ENCODE data around the gene ZNF512B.
"Not testable (repeated sequence)": the region's sequence is repeated elsewhere in the genome, so short reads cannot be mapped to it uniquely, and the experiment has no call there.

The ZNF512B gene

DNA sequence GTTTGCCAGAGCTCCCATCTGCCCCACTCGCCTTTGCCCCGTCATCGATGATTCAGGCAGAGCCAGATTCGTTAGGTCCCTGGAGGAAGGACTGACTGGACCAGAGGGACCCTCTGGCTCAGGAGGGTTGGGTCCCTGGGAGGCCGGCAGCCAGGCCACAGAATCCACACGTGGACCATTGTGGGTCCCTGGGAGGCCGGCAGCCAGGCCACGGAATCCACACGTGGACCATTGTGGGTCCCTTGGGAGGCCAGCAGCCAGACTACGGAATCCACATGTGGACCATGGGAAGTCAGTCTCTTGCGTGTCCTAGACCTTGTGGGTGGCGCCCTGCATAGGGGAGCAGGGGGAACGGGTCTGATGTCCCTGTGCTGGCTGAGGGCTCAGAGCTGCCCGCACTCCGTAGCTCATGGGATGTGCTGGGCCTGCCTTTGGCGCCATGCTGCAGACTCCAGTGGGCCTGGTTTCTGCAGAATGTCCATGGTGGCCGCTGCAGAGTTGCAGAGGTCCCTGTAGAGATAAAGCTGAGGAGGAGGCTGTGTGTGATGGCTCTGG is 37.0 kb downstream of the ZNF512B start:
- no peak for DNase-seq

DNA sequence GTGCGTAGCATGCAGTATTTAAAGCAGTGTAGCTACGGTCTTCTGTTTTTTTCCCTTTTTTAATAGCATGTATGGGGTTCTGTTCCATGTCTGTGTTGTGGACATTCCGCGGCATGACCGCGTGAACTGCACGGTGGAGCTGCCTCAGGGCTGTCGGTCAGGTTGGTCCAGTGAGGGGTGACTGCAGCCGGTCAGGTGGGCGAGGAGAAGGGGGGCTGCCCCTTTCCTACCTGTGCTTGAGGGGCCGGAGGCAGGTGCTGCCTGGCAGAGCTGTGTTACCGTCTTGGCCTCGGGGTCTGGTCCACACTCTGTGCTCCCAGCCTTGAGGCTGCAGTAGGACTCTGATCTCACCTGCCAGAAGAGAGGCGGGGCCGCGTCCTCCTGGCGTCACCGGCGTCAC is 38.0 kb downstream of the ZNF512B start:
- no peak for DNase-seq

DNA sequence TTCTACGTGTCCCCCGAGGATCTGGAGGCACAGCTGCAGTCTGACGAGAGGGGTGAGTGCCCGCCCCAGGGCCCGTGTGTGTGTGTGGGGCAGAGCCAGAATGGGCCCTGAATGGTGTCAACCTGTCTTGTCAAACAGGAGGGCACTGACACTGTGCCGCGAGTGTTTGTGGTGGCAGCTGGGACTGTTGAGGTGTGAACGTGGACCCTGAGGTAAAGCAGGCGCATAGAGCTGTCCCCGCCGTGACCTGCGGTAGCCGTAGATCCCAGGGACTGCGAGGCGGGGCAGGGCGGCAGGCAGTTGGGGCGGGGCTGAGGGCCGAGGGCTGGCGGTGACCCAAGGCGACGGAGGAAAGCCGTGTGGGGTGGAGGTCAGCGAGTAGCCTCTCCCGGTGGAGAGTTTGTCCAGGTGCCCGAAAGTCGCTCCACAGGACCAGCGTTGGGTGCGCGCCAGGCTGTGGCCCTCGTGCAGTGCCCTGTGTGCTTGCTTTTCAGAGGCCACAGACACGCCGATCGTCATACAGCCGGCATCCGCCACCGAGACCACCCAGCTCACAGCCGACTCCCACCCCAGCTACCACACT is 38.7 kb downstream of the ZNF512B start:
- DNase-seq = no peak

DNA sequence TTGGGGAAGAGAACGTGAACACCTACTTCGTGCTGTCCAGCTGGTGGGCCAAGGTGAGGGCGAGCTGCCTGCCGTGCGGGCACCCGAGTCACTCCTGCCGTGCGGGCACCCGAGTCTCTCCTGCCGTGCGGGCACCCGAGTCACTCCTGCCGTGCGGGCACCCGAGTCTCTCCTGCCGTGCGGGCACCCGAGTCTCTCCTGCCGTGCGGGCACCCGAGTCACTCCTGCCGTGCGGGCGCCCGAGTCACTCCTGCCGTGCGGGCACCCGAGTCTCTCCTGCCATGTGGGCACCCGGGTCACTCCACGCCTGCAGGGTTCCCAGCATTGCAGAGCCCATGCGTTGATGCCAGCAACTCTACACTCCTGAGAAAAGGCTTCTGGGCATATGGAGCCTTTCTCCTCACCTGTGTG is 40.3 kb downstream of the ZNF512B start:
- not testable (repeated sequence) for DNase-seq

DNA sequence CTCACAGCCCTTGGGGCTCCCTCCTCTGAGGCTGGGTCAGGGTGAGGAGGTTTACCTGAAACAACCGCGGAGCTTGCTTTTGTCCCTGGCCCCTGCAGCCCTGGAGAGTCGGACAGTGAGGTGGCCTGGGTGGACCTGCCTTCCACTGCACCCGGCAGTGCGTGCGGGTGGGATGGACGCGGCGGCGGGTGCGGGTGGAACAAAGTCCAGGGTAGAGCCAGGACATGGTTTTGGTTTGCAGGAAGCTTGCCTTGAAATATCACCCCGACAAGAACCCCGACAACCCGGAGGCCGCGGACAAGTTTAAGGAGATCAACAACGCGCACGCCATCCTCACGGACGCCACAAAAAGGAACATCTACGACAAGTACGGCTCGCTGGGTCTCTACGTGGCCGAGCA is 40.7 kb downstream of the ZNF512B start:
- no peak for DNase-seq

DNA sequence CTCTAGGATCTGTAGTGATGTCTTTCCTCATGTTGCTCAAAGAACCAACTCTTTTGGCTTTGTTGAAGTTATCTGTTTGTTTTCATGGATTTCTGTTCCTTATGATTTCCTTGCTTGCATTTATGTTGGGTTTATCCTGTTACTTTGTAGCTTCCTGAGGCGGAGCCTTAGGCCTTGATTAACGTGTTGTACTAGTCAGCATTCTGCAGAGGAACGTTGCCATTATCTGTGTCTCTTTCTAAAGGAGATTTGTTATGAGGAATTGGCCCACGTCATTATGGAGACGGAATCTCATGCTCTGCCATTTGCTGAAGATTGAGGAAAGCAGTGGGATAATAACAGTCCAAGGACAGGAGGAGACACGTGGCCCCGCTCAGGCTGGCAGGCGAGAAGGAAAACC is 43.4 kb downstream of the ZNF512B start:
- no peak for DNase-seq

DNA sequence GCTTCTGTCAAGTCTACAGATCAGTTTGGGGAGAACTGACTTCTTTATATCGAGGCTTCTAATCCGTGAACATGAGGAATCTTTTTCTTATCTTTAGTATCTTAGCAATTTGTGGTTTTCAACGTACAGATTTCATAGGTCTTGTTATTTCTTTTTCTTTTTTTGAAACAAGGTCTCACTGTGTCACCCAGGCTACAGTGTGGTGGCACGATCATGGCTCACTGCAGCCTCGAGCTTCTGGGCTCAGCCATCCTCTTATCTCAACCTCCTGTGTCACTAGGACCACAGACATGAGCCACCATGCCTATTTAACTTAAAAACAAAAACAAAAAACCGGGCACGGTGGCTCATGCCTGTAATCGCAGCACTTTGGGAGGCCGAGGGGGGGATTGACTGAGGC is 45.5 kb downstream of the ZNF512B start:
- no peak for DNase-seq

DNA sequence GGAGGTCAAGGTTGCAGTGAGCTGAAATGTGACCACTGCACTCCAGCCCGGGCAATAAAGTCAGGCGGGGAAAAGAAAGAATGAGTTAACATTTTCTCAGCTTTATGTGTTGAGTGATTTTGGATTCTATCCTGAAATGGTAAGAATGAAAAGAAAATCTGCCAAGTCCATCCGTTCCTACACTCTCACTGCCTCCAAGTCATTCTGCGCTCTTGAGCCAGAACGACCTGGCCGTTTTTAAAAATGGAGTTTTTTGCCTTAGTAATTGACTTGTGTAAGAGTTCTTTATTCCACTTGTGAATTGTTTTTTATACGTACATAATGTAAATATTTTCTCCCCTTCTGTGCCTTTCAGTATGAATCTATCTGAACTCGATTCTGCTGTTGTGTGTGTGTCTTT is 46.1 kb downstream of the ZNF512B start:
- no peak for DNase-seq

DNA sequence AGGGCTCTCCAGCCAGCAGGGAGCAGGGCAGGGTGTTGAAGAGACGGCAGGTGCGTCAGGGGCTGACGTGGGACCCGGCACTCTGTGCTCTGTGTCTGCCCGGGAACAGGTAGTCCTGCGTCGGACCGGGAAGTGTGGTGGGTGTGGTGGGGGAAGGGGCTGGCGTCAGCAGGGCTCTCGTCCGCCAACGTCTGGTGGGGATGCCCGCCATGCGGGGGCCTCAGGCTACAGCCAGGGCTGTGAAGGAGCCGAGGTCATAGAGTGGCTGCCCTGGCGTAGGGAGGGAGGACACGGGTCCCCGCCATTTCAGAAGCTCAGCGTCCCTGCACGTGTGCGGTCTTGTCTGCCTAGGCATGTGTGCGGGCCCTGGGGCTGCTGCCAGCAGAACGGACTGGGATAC is 49.5 kb downstream of the ZNF512B start:
- no peak for DNase-seq

DNA sequence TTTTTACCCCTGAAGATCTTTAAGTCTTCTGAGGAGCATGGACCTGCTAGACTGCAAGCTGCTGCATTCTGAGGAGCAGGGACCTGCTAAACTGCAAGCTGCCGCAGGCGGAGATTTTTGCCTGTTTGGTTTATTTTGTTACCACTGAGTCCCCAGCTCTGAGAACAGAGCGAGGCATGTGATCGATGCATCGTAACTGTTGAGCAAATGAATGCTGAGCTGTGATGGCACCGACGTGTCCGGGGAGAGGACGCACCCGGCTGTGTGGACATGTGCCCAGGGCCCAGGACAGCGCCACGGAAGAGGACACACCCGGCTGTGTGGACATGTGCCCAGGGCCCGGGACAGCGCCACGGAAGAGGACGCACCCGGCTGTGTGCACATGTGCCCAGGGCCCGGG is 50.6 kb downstream of the ZNF512B start:
- no peak for DNase-seq

DNA sequence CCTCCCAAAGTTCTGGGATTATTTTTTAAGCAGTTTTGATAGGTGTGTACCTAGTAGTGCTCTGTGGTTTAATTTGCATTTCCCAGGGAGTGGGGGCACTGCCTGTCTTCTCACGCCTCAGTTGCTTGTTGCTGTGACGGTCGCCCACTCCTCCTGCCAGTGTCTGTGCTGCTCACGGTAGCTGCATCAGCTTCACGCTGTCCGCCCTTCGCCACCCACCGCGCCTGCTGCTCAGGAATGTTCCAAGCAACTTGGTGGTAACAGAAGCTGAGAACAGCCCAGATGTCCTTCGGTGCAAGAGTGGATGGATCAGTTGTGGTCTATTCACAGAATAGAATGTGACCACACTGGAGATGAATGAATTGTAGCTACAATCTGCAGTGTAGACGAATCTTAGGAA is 51.9 kb downstream of the ZNF512B start:
- no peak for DNase-seq

DNA sequence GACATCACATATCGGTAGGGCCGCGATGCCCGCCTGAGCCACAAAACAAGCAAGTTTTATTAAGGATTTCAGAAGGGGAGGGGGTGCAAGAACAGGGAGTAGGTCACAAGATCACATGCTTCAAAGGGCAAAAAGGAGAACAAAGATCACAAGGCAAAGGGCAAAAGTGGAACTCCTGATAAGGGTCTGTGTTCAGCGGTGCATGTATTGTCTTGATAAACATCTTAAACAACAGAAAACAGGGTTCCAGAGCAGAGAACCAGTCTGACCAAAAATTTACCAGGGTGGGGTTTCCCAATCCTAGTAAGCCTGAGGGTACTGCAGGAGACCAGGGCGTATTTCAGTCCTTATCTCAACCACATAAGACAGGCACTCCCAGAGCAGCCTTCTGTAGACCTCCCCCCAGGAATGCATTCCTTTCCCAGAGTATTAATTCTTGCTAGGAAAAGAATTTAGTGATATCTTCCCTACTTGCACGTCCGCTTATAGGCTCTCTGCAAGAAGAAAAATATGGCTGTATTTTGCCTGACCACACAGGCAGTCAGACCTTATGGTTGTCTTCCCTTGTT is 53.3 kb downstream of the ZNF512B start:
- DNase-seq = not testable (repeated sequence)

DNA sequence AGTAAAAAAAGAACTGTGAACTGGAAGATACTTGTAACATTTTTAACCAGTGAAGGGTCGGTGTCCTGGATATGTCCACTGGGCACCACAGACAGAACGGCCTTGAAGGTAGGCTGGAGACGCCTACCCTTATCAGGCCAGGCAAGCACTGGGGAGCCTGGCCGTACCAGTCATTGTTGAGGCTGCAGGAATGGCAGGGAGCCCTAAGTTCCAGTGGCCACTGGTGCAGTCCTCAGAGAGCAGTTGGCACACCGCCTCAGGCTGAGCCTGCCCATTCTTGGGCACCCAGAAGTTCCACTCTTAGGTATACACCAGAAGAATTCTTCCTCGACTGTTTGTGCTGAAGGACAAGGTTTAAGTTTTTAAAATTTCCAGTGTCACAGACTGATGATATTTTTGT is 54.3 kb downstream of the ZNF512B start:
- DNase-seq = no peak

DNA sequence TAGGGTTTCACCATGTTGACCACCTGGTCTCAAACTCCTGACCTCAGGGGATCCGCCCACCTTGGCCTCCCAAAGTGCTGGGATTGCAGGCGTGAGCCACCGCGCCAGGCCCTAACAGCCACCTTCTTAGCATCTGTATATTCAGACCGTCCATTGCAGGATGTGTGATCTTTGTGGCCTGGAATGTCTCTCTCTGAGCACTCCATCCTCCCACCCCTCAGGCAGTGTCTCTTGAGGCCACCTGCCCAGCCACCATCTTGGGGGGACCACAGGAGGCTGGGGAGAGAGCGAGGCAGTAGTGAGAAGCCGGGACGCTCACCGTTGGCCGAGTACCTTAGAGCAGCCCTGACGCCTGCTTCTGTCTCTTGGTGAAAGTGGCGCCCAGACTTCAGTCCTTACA is 56.0 kb downstream of the ZNF512B start:
- no peak for DNase-seq

DNA sequence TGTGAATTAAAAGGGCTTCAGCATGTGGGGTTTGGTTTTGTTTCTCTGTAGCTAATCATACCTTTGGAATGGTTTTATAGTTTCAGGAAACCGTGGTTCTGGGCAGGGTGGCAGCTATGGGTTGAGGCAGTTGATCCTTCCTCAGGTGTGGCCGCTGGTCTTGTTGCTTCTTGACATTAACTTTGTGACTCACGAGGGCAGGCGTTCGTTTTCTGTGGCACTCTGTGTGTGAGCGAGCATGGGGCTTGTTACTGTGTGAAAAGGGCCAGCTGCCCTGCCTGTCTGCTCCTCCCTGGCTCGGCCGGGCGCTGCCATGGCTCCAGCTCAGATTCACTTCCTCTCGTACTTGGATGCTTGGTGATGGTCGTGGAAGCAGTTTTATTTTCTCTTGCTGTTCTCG is 58.6 kb downstream of the ZNF512B start:
- no peak for DNase-seq

DNA sequence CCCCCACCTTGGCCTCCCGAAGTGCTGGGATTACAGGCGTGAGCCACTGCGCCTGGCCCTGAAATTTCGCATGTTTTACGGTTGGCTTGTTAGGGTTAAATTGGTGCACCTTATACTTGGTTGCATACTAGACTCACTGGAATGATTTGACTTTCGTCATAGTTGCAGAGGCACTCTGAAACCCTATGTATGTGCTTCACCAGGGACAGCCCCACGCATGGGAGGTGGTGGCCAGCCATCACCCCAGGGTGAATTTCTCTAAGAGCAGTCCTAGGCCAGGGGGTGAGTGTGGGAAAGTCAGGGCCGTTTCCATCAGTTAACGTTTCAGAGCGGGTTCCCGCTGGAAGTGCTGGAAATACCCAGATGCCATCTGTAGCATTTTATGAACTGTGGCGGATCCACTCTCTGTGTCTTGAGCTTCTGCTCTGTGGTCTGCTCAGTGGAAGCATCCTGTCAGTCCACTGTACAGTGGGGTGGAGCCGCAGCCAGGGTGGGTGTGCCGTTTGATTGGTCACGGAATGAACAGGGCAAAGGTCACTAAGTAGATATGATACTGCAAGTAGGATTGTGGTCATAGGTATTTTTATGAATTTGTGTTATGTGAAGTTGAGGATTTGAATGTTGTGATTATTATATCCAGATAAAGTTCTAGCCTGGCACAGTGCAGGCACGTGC is 61.6 kb downstream of the ZNF512B start:
- DNase-seq = no peak
